GM12892 (cell line): ENCODE results near the gene NRXN3.

Experiments
- POLR2A ChIP-seq: IDR thresholded peaks from 2 replicates; pipeline ENCODE4 v1.6.1; 2011; ENCODE audit warnings: low read depth, low read length, control low read depth
- POLR2AphosphoS5 ChIP-seq: IDR thresholded peaks from 2 replicates; pipeline ENCODE4 v1.6.1; 2011; ENCODE audit warnings: low read depth, low read length, control low read depth
- TAF1 ChIP-seq: IDR thresholded peaks from 2 replicates; pipeline ENCODE4 v1.6.1; 2011; ENCODE audit warnings: low read depth, mild to moderate bottlenecking, control low read depth, low read length, borderline replicate concordance

GRCh38 chr14:78611796-78612571 is 441.8 kb downstream of the NRXN3 start:
- no peak for TF ChIP-seq POLR2AphosphoS5
- TF ChIP-seq POLR2A = no peak
- TF ChIP-seq TAF1 = no peak
